ENCODE data around the gene LGALS12.

The LGALS12 gene

DNA sequence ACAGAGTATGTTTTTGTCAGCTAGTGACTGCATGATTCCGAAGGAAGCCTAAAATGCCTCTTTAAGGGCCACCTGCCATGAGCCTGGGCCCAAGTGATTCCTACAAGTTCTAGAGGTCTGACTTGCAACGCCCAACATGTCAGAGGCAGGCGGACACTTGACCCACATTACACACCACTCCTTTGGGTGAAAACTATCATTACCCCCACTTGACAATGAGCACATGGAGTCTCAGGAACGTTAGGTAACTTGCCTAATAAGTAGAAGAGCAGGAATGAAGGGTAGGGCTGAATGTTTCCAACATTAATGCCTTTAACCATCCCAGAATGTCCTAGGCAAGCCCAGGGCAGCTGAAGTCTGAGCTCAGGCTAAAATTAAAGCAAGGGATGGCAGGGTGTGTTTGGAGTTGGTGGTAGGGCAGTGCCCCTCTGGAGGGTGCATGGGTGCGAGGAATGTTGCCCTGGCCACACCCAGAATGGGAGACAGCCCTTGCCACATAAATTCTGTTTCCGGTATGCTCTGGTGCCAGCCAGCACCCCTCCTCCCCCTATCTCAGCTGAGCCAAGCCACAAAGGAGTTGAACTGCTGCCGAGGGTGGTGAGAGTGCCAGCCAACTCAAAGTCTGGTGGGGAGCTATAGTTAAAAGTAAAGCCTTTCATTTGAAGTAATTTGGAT, 54.8 kb downstream of the LGALS12 start:
- peak; percentile 80 for DNase-seq (ENCODE audit: low read depth, low spot score)

DNA sequence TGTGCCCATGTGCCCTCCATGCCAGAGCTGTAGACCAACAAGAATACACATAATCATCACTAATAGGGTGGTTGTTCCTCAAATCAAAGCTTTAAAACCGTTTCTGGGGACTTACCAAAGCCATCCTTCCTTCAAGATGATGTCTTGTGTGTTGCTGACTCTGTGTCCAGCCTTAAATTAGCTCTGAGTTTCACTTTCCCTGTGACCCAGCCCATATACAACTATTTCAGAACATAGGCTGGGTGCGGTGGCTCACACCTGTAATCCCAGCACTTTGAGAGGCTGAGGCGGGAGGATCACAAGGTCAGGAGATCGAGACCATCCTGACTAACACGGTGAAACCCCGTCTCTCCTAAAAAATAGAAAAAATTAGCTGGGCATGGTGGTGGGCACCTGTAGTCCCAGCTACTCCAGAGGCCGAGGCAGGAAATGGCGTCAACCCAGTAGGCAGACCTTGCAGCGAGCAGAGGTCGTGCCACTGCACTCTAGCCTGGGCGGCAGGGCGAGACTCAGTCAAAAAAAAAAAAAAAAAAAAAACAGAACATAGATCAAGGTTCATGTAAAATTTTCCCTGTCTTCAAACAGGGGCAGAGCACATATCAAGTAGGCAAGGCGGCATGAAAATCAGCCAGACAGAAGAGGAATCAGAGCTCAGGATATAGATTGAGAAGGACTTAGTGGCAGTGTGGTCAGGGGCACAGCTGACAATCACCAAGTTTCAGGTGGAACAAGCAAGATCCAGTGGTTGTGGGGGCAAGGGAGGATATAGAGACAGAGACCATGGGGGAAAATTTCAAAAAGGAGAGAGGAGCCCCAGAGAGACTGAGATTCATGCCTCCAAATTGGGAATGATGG, 57.5 kb downstream of the LGALS12 start, which contains the start of gene PLAAT2:
TSS of gene PLAAT2 (minus strand) at position 179 of the 855 bp plus-strand sequence. CDS start at position 124, 55 bp downstream.
- DNase-seq (ENCODE audit: low read depth, low spot score): no peak

DNA sequence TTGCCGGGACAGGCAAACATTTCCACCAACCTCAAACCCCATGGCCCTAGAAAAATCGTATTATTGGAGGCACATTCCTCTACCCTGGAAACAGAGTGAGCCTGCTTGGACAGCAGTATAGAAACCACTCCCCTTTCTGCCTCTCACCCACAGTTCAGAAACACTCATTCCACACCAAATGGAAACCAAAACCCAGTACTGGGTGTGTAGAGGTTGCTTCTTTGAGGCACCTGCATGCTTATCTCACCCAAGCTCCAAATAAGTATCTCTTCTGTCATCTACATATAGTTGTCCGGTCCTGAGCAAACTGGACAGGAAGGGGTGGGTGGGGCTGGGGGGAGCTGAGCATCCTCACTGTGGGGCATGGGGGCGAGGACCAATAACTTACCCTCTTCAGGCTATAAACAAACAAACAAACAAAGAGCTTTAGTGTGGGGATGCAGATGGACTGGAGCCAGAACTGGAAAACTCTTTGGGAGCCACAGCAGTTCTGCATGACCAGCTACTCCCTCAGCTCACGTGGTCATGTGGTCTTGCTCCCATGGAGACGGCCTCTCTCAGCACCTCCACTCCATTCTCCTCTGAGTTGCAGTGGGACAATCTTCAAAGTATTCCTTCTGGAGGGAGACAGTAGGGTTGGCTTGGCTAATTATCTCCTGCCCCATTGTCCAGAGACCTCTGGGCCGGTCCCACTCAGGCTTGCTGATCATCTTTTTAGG, 58.3 kb downstream of the LGALS12 start:
- DNase-seq (ENCODE audit: low read depth, low spot score): no peak

DNA sequence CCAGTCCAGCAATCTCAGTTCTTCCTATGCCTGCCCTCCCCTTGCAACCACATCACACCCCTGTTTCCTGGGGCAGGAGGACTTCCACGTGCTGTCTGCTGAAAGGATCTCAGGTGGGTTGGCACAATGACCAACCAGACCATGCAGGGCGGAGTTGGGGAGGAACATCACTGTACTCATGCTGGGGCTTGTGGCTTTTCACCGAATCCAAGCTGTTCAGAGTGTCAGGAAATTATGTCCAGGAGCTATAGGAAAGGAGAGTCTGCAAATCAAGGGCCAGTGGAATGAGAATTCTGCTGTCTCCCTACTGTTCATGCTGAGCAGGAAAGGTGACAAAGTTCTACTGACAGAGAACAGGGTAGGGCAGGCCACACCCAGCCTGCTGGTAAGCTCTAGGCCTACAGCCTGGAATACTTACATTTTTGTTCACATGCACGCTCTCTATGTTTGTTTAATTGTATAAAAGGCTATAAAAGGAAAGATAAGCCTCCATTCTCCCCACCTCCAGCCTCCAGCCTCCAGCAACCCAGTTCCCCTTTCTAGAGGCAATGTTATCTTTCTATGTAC, 59.0 kb downstream of the LGALS12 start:
- no peak for DNase-seq (ENCODE audit: low read depth, low spot score)
